ENCODE data around the gene CGNL1.

- TF ChIP-seq CTCF (IDR thresholded peaks at IDR 0.05): no peak
- no peak for TF ChIP-seq POLR2A (IDR thresholded peaks at IDR 0.05)
Observed at GRCh38 chr15:57496946-57497869, 120.9 kb downstream of the CGNL1 start.
